OCI-LY3 (cell line): Measurements from ENCODE around the gene CPNE2.

Source experiments
- H2AFZ ChIP-seq: fragments of 200-600, 300-600 bp; shearing (Covaris generic); 2 replicates; pipeline ENCODE4 v1.6.0; 2014; ENCODE audit warnings: antibody characterized with exemption, low read depth, low read length
- H3K27ac ChIP-seq: fragments of 200-600, 300-600 bp; sonication (generic); 2 replicates; pipeline ENCODE4 v1.5.1; 2014; ENCODE audit warnings: mild to moderate bottlenecking, low read length, moderate library complexity, mixed read lengths
- H3K27me3 ChIP-seq: fragments of 200-600, 300-600 bp; sonication (generic); 2 replicates; pipeline ENCODE4 v1.6.1; 2014; ENCODE audit warnings: low read depth, low read length, mixed read lengths
- H3K36me3 ChIP-seq: fragments of 200-600, 300-600 bp; sonication (generic); replicated peaks from 2 replicates; pipeline ENCODE3; 2014; ENCODE audit warnings: low read depth, low read length, mixed read lengths
- H3K4me1 ChIP-seq: fragments of 300-600, 200-600 bp; sonication (generic); 2 replicates; pipeline ENCODE4 v1.6.1; 2014; ENCODE audit warnings: low read length, mixed read lengths
- H3K4me2 ChIP-seq: fragments of 200-600, 300-600 bp; sonication (generic); 2 replicates; pipeline ENCODE4 v1.6.1; 2014; ENCODE audit warnings: low read length, mixed read lengths
- H3K4me3 ChIP-seq: fragments of 300-600, 200-600 bp; sonication (generic); 2 replicates; pipeline ENCODE4 v1.5.1; 2014; ENCODE audit warnings: antibody characterized with exemption, mild to moderate bottlenecking, low read length, moderate library complexity
- H3K79me2 ChIP-seq: fragments of 300-600, 200-600 bp; shearing (Covaris generic); 2 replicates; pipeline ENCODE4 v1.6.1; 2014; ENCODE audit warnings: mild to moderate bottlenecking, low read length, mixed read lengths
- H3K9ac ChIP-seq: fragments of 300-600, 200-600 bp; shearing (Covaris generic); 2 replicates; pipeline ENCODE4 v1.6.0; 2014; ENCODE audit warnings: mild to moderate bottlenecking, low read length, moderate library complexity
- H3K9me3 ChIP-seq: fragments of 200-600, 300-600 bp; shearing (Covaris generic); 2 replicates; pipeline ENCODE4 v1.6.1; 2014; ENCODE audit warnings: low read length, mixed read lengths; ENCODE audit not compliant: insufficient read depth
- H4K20me1 ChIP-seq: fragments of 200-600, 300-600 bp; sonication (generic); 2 replicates; pipeline ENCODE4 v1.6.1; 2016; ENCODE audit warnings: low read length, mixed read lengths; ENCODE audit not compliant: insufficient read depth
- EZH2phosphoT487 ChIP-seq: fragments of 200-600 bp; shearing (Covaris generic); IDR thresholded peaks from 2 replicates; pipeline ENCODE4 v1.6.1; 2018; ENCODE audit warnings: antibody characterized with exemption, mixed run types, low read depth
- TF ChIP-seq, protein P1 (sequence below): fragments of 200-600, 300-600 bp; sonication (generic); IDR thresholded peaks from 2 replicates; pipeline ENCODE4 v1.5.1; 2014; ENCODE audit warnings: antibody characterized with exemption, low read length, low read depth

Gene CPNE2

DNA sequence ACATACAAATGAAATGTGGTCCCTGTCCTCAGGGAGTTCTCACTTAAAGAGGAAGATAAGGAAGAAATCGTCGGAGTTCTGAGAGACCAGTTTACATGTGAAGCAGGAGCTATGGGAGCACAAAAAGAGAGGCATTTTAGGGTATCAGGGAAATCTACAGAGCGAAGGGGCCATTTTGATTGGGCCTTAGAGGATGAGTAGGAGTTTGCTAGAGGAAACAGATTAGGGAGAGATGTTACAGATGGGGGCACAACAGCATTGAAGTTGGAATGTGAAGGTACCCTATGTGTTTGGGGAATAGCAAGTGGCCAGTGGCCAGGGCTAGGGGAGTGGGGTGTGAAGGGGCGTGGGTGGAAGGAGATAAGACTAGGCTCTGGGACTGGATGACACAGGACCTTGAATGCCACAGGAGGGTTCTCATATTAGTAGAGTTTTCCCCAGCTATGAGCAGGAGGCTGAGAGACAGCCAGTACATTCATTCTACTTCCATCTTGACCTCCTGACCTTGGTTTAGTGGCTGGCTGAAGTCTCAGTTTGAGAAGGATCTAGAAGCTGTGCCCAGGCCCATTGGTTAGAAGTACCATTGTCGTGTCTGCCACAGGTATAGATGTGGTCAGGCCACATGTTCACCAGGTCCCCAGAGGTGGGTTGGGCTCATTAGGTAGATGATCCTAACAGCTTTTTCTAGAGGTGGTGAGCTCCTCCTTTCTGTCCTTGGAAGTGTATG is 34.8 kb downstream of the CPNE2 start:
- H2AFZ ChIP-seq = no peak overlapping the region

DNA sequence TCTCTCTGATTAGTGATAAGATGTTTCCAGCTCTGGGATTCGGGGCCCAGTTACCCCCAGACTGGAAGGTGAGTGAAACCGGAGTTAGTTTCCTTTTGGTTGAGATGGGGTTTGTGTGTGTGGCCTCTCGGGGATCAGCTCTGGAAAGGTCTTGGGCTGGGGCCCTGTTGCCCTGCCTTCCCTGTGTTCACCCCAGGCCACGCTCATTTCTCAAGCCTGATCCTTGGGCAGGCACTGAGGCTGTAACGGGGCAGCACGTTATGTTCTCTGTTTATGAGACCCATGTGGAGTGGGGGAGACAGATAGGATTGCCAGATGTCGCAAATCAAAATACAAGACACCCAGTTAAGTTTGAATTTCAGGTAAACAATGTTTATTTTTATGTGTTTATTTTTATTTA is 35.5 kb downstream of the CPNE2 start:
- Histone ChIP-seq H3K79me2 (no peaks in the 10 kb centered on the region), H3K9me3 (no peaks in the 10 kb centered on the region), H4K20me1 (no peaks in the 10 kb centered on the region), H3K9ac (no peak overlapping the region), H3K36me3 (no peaks in the 10 kb centered on the region), H2AFZ (no peak overlapping the region), H3K4me1 (peaks cover 6% of the 10 kb centered on the region), H3K4me3 (no peak overlapping the region), H3K4me2 (no peak overlapping the region), H3K27ac (no peak overlapping the region), H3K27me3 (no peaks in the 10 kb centered on the region)
- TF ChIP-seq EZH2phosphoT487 = no peak

More for the DNA sequence above, 34.8 kb downstream of the CPNE2 start:
- Histone ChIP-seq H3K4me3 (no peak overlapping the region), H3K79me2 (no peaks in the 10 kb centered on the region), H3K27ac (no peak overlapping the region), H3K4me2 (no peak overlapping the region), H3K27me3 (no peaks in the 10 kb centered on the region), H3K9ac (no peak overlapping the region), H3K9me3 (no peaks in the 10 kb centered on the region), H4K20me1 (no peaks in the 10 kb centered on the region), H3K4me1 (no peaks in the 10 kb centered on the region), H3K36me3 (no peaks in the 10 kb centered on the region)
- TF ChIP-seq EZH2phosphoT487 = no peak
- TF ChIP-seq, protein P1, sequence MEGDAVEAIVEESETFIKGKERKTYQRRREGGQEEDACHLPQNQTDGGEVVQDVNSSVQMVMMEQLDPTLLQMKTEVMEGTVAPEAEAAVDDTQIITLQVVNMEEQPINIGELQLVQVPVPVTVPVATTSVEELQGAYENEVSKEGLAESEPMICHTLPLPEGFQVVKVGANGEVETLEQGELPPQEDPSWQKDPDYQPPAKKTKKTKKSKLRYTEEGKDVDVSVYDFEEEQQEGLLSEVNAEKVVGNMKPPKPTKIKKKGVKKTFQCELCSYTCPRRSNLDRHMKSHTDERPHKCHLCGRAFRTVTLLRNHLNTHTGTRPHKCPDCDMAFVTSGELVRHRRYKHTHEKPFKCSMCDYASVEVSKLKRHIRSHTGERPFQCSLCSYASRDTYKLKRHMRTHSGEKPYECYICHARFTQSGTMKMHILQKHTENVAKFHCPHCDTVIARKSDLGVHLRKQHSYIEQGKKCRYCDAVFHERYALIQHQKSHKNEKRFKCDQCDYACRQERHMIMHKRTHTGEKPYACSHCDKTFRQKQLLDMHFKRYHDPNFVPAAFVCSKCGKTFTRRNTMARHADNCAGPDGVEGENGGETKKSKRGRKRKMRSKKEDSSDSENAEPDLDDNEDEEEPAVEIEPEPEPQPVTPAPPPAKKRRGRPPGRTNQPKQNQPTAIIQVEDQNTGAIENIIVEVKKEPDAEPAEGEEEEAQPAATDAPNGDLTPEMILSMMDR = no peak

DNA sequence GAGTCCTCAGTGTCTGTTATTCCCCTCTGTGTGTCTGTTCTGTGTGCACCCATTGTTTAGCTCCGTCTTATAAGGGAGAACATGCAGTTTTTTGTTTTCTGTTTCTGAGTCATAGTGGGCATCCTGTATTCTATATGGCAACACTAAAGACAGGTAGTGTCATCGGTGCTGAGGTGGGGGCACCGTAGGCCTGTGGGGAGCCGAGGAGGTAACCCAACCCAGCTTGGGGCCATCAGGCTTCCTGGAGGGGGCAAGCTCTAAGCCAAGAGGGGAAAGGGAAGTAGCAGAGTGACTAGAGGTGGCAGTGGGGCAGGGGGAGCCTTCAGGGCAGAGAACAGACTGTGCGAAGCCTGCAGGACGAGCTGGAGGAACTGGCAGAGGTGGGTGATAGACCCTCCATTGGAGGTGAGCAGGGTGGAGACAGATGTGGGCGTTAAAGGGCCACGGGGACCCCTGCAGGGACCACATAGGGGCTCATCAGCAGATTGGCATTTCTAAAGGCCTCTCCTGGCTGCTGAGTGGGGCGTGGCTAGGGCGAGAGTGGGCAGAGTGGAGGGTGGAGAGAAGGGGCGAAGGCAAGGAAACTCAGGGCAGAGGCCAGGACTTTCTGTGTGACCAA is 36.5 kb downstream of the CPNE2 start:
- no peak for TF ChIP-seq EZH2phosphoT487
- TF ChIP-seq, protein P1 = no peak
- H3K27ac ChIP-seq = no peak overlapping the region

DNA sequence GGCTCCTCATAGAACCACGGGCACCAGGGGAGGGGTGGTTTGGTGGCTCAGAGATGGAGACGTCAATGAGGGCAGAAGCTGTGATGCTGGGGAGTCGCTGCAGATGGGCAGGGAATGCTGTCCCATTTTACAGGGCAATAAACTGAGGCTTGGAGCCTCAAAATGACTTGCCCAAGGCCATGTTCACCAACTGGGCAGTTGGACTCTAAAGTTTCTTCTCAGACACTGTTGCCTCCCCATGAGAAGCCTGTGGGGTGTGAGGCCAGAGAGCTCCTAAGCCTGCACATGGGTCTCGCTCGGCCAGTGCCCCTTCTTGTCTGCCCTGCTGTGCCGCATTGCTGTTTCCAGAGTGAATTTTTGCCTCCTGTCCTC is 38.6 kb downstream of the CPNE2 start:
- Histone ChIP-seq H3K4me1 (peaks cover 33% of the 10 kb centered on the region), H3K4me2 (no peak overlapping the region), H3K9me3 (no peaks in the 10 kb centered on the region), H3K4me3 (no peak overlapping the region), H3K27ac (no peak overlapping the region), H3K27me3 (no peaks in the 10 kb centered on the region), H2AFZ (no peak overlapping the region), H3K9ac (no peak overlapping the region), H4K20me1 (no peaks in the 10 kb centered on the region), H3K36me3 (no peaks in the 10 kb centered on the region), H3K79me2 (no peaks in the 10 kb centered on the region)
- TF ChIP-seq, protein P1 = no peak
- TF ChIP-seq EZH2phosphoT487 = no peak

More for the DNA sequence above, 36.5 kb downstream of the CPNE2 start:
- Histone ChIP-seq H3K4me2 (no peak overlapping the region), H3K36me3 (no peaks in the 10 kb centered on the region), H4K20me1 (no peaks in the 10 kb centered on the region), H3K27me3 (no peaks in the 10 kb centered on the region), H3K79me2 (no peaks in the 10 kb centered on the region), H3K9me3 (no peaks in the 10 kb centered on the region), H3K9ac (no peak overlapping the region), H2AFZ (no peak overlapping the region), H3K4me1 (peaks cover 16% of the 10 kb centered on the region), H3K4me3 (no peak overlapping the region)
